Adrenal gland (tissue), 5 donors: Measurements from ENCODE around the gene ABL1.

ENCODE experiments used
- CTCF ChIP-seq, 6 experiments: fragments of 450-650 bp in 4 of 6; fragments of 200-600 bp in 2 of 6; sonication (generic) in 1 of 6; IDR thresholded peaks; 1 replicate in 5 of 6; 2 replicates in 1 of 6; pipeline versions ENCODE4 v1.5.1 to v1.8.0; 2016 to 2021; ENCODE audit warnings: antibody characterized with exemption in 6 of 6, mild to moderate bottlenecking in 2 of 6, moderate library complexity in 1 of 6
- POLR2A ChIP-seq, 2 donors: fragments of 450-650 bp; IDR thresholded peaks; one replicate each; pipeline ENCODE4 v1.6.1; 2017; ENCODE audit warnings: antibody characterized with exemption in 2 of 2, mild to moderate bottlenecking in 2 of 2, moderate library complexity in 1 of 2
- donor health status: DM: no; HTN: no; CAD: no.

DNA sequence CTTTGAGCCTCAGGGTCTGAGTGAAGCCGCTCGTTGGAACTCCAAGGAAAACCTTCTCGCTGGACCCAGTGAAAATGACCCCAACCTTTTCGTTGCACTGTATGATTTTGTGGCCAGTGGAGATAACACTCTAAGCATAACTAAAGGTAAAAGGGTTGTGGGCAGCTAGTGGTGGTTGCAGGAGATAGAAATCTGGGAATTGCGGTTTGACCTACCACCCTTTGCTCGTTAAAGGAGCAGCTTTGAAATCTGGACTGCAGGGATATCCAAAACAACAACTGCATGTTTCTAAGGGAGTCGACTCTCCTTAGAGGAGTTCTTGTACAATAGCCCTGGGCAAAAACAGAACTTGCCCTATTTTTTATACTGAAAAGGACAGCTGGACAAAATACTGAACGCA lies 19.0 kb downstream of the ABL1 start:
- TF ChIP-seq POLR2A (IDR thresholded peaks at IDR 0.05) = no peak
- no peak for TF ChIP-seq CTCF (IDR thresholded peaks at IDR 0.05)
